HL-60 (cell line): ENCODE measurements around the gene EIF4A3.

ENCODE experiments used
- DNase-seq, 2 experiments: peaks; one replicate each; pipeline ENCODE4 v3.0.0-alpha.2; 2010 to 2020; ENCODE audit warnings: low read depth in 1 of 2, low spot score in 1 of 2
- H3K27ac ChIP-seq: fragments of 250-450 bp; sonication (Bioruptor Pico); replicated peaks from 2 replicates; pipeline ENCODE4 v1.5.1; 2020; ENCODE audit warnings: mild to moderate bottlenecking, moderate library complexity
- H3K27me3 ChIP-seq: fragments of 250-450 bp; sonication (Bioruptor Pico); 2 replicates; pipeline ENCODE4 v1.5.1; 2021; ENCODE audit warnings: mild to moderate bottlenecking, moderate library complexity; ENCODE audit not compliant: insufficient read depth, poor library complexity, severe bottlenecking
- H3K4me3 ChIP-seq: replicated peaks from 2 replicates; pipeline ENCODE4 v1.5.1; 2011; ENCODE audit warnings: mild to moderate bottlenecking, control low read depth, low read length; ENCODE audit not compliant: insufficient read depth
- CTCF ChIP-seq: IDR thresholded peaks from one replicate; pipeline ENCODE4 v1.5.1; 2011; ENCODE audit warnings: low read length, control low read depth, inconsistent platforms; ENCODE audit not compliant: insufficient read depth
- GABPA ChIP-seq: IDR thresholded peaks from 2 replicates; pipeline ENCODE4 v1.6.1; 2012; ENCODE audit warnings: low read depth
- POLR2AphosphoS5 ChIP-seq: IDR thresholded peaks from 2 replicates; pipeline ENCODE4 v1.6.1; 2012; ENCODE audit warnings: low read depth
- REST ChIP-seq: IDR thresholded peaks from 2 replicates; pipeline ENCODE4 v1.6.1; 2012; ENCODE audit warnings: low read depth; ENCODE audit not compliant: insufficient replicate concordance
- SPI1 ChIP-seq: IDR thresholded peaks from 2 replicates; pipeline ENCODE4 v1.6.1; 2012; ENCODE audit warnings: low read depth, mild to moderate bottlenecking, borderline replicate concordance

The EIF4A3 gene

GRCh38 chr17:80096561-80097021, 50.3 kb downstream of the EIF4A3 start:
- no peaks in the 10 kb centered on the region for H3K27me3 ChIP-seq
- no peak overlapping the region for H3K4me3 ChIP-seq
- no peak for TF ChIP-seq REST
- TF ChIP-seq GABPA: no peak
- no peak for TF ChIP-seq CTCF
- TF ChIP-seq POLR2AphosphoS5: no peak
- TF ChIP-seq SPI1: no peak
- H3K27ac ChIP-seq: no peak overlapping the region
- DNase-seq: no peak

- TF ChIP-seq GABPA (no peak), CTCF (no peak), POLR2AphosphoS5 (no peak), REST (no peak), SPI1 (no peak)
- no peaks in the 10 kb centered on the region for H3K27me3 ChIP-seq
- no peak overlapping the region for H3K4me3 ChIP-seq
- no peak overlapping the region for H3K27ac ChIP-seq
- no peak for DNase-seq
These were observed 51.0 kb downstream of the EIF4A3 start for GRCh38 chr17:80095844-80096475.

- Histone ChIP-seq H3K27ac (no peak overlapping the region), H3K27me3 (no peaks in the 10 kb centered on the region), H3K4me3 (no peak overlapping the region)
- TF ChIP-seq REST (no peak), CTCF (no peak), GABPA (no peak), POLR2AphosphoS5 (no peak), SPI1 (no peak)
- no peak for DNase-seq
These were observed 51.7 kb downstream of the EIF4A3 start for GRCh38 chr17:80095038-80095843.
